DOHH2 (cell line): ENCODE measurements around the gene PEX14.

Experiments used
- H3F3A ChIP-seq: fragments of 200-600 bp; sonication (generic), shearing (Covaris generic); 2 replicates; pipeline ENCODE4 v1.6.0; 2016; ENCODE audit warnings: antibody characterized with exemption, mild to moderate bottlenecking; ENCODE audit not compliant: control insufficient read depth, insufficient read depth
- H3K27ac ChIP-seq: fragments of 200-600 bp; sonication (generic); 2 replicates; pipeline ENCODE4 v1.5.1; 2014; ENCODE audit warnings: low read depth, mild to moderate bottlenecking, low read length, moderate library complexity
- H3K27me3 ChIP-seq: fragments of 200-600 bp; sonication (generic); 2 replicates; pipeline ENCODE4 v1.6.1; 2014; ENCODE audit warnings: mild to moderate bottlenecking, low read length, mixed read lengths; ENCODE audit not compliant: control insufficient read depth
- H3K36me3 ChIP-seq: fragments of 200-600 bp; sonication (generic); 2 replicates; pipeline ENCODE4 v1.6.1; 2014; ENCODE audit warnings: mild to moderate bottlenecking, low read length, moderate library complexity, mixed read lengths; ENCODE audit not compliant: control insufficient read depth
- H3K4me1 ChIP-seq: fragments of 200-600 bp; sonication (generic); 2 replicates; pipeline ENCODE4 v1.6.1; 2014; ENCODE audit warnings: mild to moderate bottlenecking, low read length, mixed read lengths; ENCODE audit not compliant: control insufficient read depth
- H3K4me2 ChIP-seq: fragments of 200-600 bp; sonication (generic); 2 replicates; pipeline ENCODE4 v1.6.0; 2014; ENCODE audit warnings: mild to moderate bottlenecking, low read length, moderate library complexity
- H3K4me3 ChIP-seq: fragments of 200-600 bp; sonication (generic); 2 replicates; pipeline ENCODE4 v1.5.1; 2014; ENCODE audit warnings: mild to moderate bottlenecking, low read length, mixed read lengths
- H3K79me2 ChIP-seq: fragments of 200-600 bp; sonication (generic); 2 replicates; pipeline ENCODE4 v1.6.1; 2014; ENCODE audit warnings: mild to moderate bottlenecking, low read length, mixed read lengths; ENCODE audit not compliant: control insufficient read depth
- H3K9me2 ChIP-seq: fragments of 200-600 bp; sonication (generic); replicated peaks from 2 replicates; pipeline ENCODE4 v1.6.1; 2014; ENCODE audit warnings: mild to moderate bottlenecking, low read length, mixed read lengths; ENCODE audit not compliant: control insufficient read depth
- H3K9me3 ChIP-seq: fragments of 200-600 bp; sonication (generic); 2 replicates; pipeline ENCODE4 v1.6.1; 2014; ENCODE audit warnings: antibody characterized with exemption, low read length, mixed read lengths; ENCODE audit not compliant: control insufficient read depth, insufficient read depth
- H4K20me1 ChIP-seq: fragments of 200-600 bp; sonication (generic); 2 replicates; pipeline ENCODE4 v1.6.0; 2014; ENCODE audit warnings: low read depth, mild to moderate bottlenecking, antibody characterized with exemption, low read length, moderate library complexity; ENCODE audit not compliant: control insufficient read depth, insufficient read depth
- EZH2phosphoT487 ChIP-seq: fragments of 200-600 bp; sonication (generic); IDR thresholded peaks from 2 replicates; pipeline ENCODE4 v1.6.1; 2017; ENCODE audit warnings: borderline replicate concordance, mild to moderate bottlenecking, antibody characterized with exemption, low read length, moderate library complexity, mixed read lengths
- TF ChIP-seq, protein P1 (sequence below): fragments of 200-600 bp; sonication (generic); IDR thresholded peaks from one replicate; pipeline ENCODE4 v1.5.1; 2014; ENCODE audit warnings: antibody characterized with exemption, mild to moderate bottlenecking, low read depth, low read length; ENCODE audit not compliant: poor library complexity, severe bottlenecking

Gene PEX14

DNA sequence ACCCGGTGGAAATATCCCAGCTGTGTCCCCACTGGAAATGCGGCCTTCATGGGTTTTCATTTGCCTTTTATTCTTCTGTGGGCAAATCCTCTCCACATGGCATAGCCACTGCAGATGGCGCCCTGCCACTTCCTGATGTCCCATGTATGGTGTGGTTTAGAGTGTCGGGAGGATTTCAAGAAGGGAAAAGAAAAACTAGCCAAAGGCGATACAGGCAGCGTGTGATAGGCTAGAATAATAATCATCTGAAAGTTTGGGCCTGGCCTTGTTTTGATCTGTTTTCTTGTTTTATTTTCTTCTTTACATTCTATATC is 123.6 kb downstream of the PEX14 start:
- Histone ChIP-seq H3K4me2 (no peak overlapping the region), H3K27me3 (no peaks in the 10 kb centered on the region), H3K9me3 (no peaks in the 10 kb centered on the region), H3K36me3 (peaks cover 3% of the 10 kb centered on the region; the same call in 1 of the 2 replicates), H3K4me3 (no peak overlapping the region), H4K20me1 (peaks cover 7% of the 10 kb centered on the region; the same call in 1 of the 2 replicates), H3F3A (no peaks in the 10 kb centered on the region), H3K79me2 (no peaks in the 10 kb centered on the region), H3K4me1 (peaks cover 6% of the 10 kb centered on the region), H3K27ac (no peak overlapping the region), H3K9me2 (no peaks in the 10 kb centered on the region)
- TF ChIP-seq, protein P1, sequence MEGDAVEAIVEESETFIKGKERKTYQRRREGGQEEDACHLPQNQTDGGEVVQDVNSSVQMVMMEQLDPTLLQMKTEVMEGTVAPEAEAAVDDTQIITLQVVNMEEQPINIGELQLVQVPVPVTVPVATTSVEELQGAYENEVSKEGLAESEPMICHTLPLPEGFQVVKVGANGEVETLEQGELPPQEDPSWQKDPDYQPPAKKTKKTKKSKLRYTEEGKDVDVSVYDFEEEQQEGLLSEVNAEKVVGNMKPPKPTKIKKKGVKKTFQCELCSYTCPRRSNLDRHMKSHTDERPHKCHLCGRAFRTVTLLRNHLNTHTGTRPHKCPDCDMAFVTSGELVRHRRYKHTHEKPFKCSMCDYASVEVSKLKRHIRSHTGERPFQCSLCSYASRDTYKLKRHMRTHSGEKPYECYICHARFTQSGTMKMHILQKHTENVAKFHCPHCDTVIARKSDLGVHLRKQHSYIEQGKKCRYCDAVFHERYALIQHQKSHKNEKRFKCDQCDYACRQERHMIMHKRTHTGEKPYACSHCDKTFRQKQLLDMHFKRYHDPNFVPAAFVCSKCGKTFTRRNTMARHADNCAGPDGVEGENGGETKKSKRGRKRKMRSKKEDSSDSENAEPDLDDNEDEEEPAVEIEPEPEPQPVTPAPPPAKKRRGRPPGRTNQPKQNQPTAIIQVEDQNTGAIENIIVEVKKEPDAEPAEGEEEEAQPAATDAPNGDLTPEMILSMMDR = no peak
- no peak for TF ChIP-seq EZH2phosphoT487

- H3K4me1 ChIP-seq = peaks cover 5% of the 10 kb centered on the region
- no peaks in the 10 kb centered on the region for H3K9me3 ChIP-seq
- TF ChIP-seq EZH2phosphoT487 = no peak
- TF ChIP-seq, protein P1 = no peak
- peaks cover 7% of the 10 kb centered on the region for H4K20me1 ChIP-seq
- H3K4me3 ChIP-seq = no peak overlapping the region
- H3K27ac ChIP-seq = no peak overlapping the region
- H3K4me2 ChIP-seq = no peak overlapping the region
- no peaks in the 10 kb centered on the region for H3K27me3 ChIP-seq
- H3F3A ChIP-seq = no peaks in the 10 kb centered on the region
- H3K9me2 ChIP-seq = no peaks in the 10 kb centered on the region
- peaks cover 3% of the 10 kb centered on the region; the same call in 1 of the 2 replicates for H3K36me3 ChIP-seq
- no peaks in the 10 kb centered on the region for H3K79me2 ChIP-seq
These were observed 124.6 kb downstream of the PEX14 start for GRCh38 chr1:10599194-10599861.

- TF ChIP-seq EZH2phosphoT487 = no peak
- TF ChIP-seq, protein P1 = no peak
- H3K36me3 ChIP-seq = peaks cover 3% of the 10 kb centered on the region; the same call in 1 of the 2 replicates
- no peaks in the 10 kb centered on the region; the same call in 1 of the 2 replicates for H4K20me1 ChIP-seq
- no peak overlapping the region for H3K4me2 ChIP-seq
- no peaks in the 10 kb centered on the region for H3K79me2 ChIP-seq
- no peaks in the 10 kb centered on the region for H3K27me3 ChIP-seq
- H3F3A ChIP-seq = no peaks in the 10 kb centered on the region
- no peak overlapping the region for H3K4me3 ChIP-seq
- H3K9me2 ChIP-seq = no peaks in the 10 kb centered on the region
- H3K4me1 ChIP-seq = no peaks in the 10 kb centered on the region
- no peaks in the 10 kb centered on the region for H3K9me3 ChIP-seq
- no peak overlapping the region for H3K27ac ChIP-seq
These were observed 126.8 kb downstream of the PEX14 start for GRCh38 chr1:10601342-10602070.
